Tibial nerve (tissue), 3 donors: Measurements from ENCODE around the gene CHMP1B.

Experiments used
- CTCF ChIP-seq, 5 experiments: fragments of 200-600 bp in 3 of 5; fragments of 450-650 bp in 2 of 5; sonication (generic) in 3 of 5; IDR thresholded peaks; one replicate each; pipeline ENCODE4 v1.5.1; 2016 to 2019; ENCODE audit warnings: antibody characterized with exemption in 5 of 5, mild to moderate bottlenecking in 3 of 5, moderate library complexity in 2 of 5
- POLR2A ChIP-seq, 2 donors: fragments of 450-650 bp; IDR thresholded peaks; one replicate each; pipeline ENCODE4 v1.6.1; 2017; ENCODE audit warnings: antibody characterized with exemption in 2 of 2, mild to moderate bottlenecking in 2 of 2, moderate library complexity in 2 of 2

DNA sequence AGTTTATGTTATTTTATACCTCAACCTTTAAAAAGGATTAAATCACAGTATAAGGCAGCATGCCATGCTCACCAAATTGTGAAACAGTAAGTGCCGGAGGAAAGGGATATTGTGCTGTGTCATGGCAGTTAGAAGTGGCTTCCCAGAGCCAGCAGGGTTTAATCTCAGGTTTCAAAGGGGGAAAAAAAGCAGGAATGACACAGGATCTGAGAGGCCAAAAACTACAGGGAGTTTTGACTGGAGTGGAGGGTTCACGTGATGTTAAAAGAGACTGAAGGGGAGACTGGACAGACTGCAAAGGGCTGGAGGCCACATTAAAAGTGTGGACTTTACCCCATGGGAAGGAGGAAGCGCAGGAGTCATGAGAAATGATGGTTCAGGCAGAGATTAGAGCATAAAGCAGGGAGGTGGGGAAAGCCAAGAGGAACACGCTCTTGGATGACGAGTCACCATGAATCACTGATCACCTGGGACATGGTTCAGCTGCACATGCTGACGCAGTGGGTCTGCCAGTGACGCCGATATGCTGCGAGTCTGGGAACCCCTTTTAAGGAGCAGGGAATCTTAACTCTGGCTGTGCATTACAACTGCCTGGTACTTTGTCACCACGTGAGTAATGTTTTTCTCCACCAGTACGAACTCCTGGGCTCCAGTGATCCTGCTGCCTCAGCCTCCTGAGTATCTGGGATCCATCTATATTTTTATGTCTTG is 6.1 kb downstream of the CHMP1B start:
- TF ChIP-seq CTCF (IDR thresholded peaks at IDR 0.05), result no peak
- no peak for TF ChIP-seq POLR2A (IDR thresholded peaks at IDR 0.05)
